GM13977 (cell line): ENCODE measurements around the gene TREML2.
A peak's percentile ranks its signal among the peaks of the same experiment; 100 is the strongest.

ENCODE experiments used
- DNase-seq: peaks from one replicate; pipeline ENCODE4 v3.0.0; 2012; ENCODE audit warnings: low spot score
- in situ Hi-C: fragments of 300-500 bp; cut with MboI; formaldehyde crosslinking; loops from one replicate; pipeline ENCODE4 v1.12.0; 2022; ENCODE audit warnings: low sequenced_read_pairs, low pct_unique_long_range_greater_than_20kb, mixed read lengths, inconsistent platforms; ENCODE audit not compliant: unreplicated experiment
- TF ChIP-seq, protein P1 (sequence below): IDR thresholded peaks from 2 replicates; pipeline ENCODE4 v1.5.1; 2012; ENCODE audit warnings: mild to moderate bottlenecking, control low read depth; ENCODE audit not compliant: insufficient read depth; ENCODE audit errors: extremely low read depth, missing control alignments

Gene TREML2

GRCh38 chr6:41187924-41188886 is 12.7 kb downstream of the TREML2 start:
- no peak for DNase-seq
- in situ Hi-C loops = no loop called here
- TF ChIP-seq, protein P1, sequence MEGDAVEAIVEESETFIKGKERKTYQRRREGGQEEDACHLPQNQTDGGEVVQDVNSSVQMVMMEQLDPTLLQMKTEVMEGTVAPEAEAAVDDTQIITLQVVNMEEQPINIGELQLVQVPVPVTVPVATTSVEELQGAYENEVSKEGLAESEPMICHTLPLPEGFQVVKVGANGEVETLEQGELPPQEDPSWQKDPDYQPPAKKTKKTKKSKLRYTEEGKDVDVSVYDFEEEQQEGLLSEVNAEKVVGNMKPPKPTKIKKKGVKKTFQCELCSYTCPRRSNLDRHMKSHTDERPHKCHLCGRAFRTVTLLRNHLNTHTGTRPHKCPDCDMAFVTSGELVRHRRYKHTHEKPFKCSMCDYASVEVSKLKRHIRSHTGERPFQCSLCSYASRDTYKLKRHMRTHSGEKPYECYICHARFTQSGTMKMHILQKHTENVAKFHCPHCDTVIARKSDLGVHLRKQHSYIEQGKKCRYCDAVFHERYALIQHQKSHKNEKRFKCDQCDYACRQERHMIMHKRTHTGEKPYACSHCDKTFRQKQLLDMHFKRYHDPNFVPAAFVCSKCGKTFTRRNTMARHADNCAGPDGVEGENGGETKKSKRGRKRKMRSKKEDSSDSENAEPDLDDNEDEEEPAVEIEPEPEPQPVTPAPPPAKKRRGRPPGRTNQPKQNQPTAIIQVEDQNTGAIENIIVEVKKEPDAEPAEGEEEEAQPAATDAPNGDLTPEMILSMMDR = no peak

GRCh38 chr6:41186031-41186562 is 14.9 kb downstream of the TREML2 start:
- in situ Hi-C loops = no loop called here
- DNase-seq = no peak
- TF ChIP-seq, protein P1 = no peak

DNA sequence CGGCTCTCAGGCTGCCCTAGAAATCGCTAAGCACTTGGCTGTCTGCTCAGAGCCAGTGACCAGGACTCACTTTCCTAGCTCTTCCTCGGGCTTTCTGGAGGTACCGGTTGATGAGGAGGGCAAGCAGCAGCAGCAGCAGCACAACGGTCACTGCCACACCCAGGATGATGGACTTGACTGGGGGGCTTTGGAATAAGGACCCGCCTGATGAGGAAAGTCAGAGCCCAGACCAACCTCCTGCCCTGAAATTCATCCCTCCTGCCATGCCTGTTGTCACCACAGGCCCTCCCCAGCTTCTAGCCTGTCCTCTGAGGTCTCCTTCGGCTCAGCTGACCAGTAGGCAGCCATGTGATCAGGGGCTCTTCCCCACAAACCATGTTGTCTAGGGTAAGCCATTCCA is 16.2 kb downstream of the TREML2 start:
- in situ Hi-C loops = no loop called here
- TF ChIP-seq, protein P1 = no peak
- no peak for DNase-seq

DNA sequence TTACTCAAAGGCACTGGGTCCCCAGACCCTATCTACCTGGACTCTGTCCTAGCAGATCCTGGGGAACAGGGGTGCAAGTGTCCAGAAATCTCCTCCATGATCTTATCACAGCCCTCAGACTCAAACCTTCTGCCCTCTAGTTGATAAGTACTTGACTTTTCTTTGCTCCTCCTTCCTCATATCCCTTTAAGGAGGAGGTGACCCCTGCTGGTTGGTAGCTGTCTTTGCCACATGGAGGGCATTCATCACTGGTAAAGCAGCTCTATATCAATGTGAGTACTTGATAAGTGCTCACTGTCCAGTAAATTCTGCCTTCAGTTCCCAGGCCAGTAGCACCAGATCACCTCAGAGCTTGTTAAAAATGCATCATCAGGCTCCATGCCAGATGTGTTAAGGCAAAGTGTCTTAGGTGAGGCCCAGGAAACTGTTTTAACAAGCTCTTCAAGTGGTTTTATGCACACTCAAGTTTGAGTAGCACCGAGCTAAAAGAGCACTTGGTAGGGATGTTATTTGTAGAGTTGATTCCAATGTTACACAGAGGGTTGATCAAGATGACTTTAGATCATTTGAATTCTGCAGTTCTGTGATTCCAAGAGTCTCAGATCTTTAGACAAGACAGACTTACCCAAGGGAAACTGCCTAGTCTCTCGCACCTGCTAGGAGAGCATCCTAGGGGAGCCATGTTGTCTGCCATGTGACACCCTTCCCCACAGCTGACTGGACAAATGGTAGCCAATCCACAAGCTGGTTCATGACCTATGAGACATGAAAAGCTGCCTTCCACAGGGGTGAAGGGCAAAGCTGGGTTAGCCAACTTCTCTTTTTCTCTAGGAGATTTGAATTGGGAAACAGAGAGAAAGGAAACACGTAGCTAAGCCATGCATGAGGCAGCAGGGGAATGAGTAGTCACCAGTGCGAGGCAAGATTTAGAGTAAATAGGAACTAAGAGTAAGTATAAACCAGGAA is 18.6 kb downstream of the TREML2 start:
- peak; percentile 70 for DNase-seq
- in situ Hi-C loops = no loop called here
- TF ChIP-seq, protein P1 = peak; percentile 64

- in situ Hi-C loops = no loop called here
- TF ChIP-seq, protein P1 = no peak
- DNase-seq = no peak
Measured at GRCh38 chr6:41181566-41181965, 19.4 kb downstream of the TREML2 start.

GRCh38 chr6:41179163-41179562 is 21.8 kb downstream of the TREML2 start:
- DNase-seq = no peak
- in situ Hi-C loops = no loop called here
- TF ChIP-seq, protein P1 = no peak
